ENCODE results near the gene ABCC5. TPM values are rescaled to one million over a fixed set of nuclear protein-coding genes. Genes with fewer than 3 reads are reported as not detected.

ABCC5 gene
- total and polyA plus RNA-seq, 2 donors: 13.8 to 33.2 TPM

DNA sequence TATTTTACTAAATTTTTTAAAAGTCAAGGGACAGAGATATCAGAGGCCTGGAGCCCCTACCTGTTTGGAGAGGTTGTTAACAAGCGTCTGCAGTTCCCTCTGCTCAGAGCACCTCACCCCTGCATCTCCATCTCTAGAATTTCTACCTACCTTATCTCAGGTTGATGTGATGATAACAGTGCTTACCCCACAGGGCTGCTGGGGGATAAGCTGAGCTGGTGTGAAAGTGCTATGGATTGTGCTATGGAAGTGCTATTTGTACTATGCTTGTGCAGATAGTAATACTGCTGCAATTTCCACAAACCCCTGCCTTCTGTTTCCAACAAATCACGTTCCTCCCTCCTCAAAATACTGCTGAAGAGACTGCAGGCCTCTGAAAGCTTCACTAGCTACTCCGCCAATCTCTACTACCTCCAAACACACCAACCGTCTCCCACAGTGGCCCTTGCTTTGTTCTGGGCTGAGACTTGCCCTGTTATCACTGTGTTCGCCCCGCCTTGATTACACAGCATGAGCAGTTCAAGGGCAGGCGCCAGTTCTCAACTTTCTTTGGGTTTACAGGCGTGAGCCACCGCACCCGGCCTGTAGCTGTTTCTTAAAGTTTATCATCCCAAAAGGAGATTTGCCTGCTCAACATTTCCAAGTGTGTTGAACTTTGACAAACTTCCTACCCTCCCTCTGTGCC lies 104.6 kb downstream of the ABCC5 start:
- Histone ChIP-seq H3K4me1 (ENCODE audit: control insufficient read depth in 2 of 2, insufficient read depth in 2 of 2, low read length in 2 of 2) (no peaks in the 10 kb centered on the region), H3K27me3 (ENCODE audit: control insufficient read depth in 2 of 2, insufficient read depth in 1 of 2, low read length in 1 of 2) (peaks cover 0 to 6% of the 10 kb centered on the region in 2 donors), H3K27ac (ENCODE audit: low read depth in 1 of 2, low read length in 1 of 2) (no peak overlapping the region), H3K36me3 (ENCODE audit: control insufficient read depth in 2 of 2, insufficient read depth in 2 of 2, low read length in 1 of 2) (no peaks in the 10 kb centered on the region), H3K9me3 (ENCODE audit: control insufficient read depth in 2 of 2, insufficient read depth in 1 of 2, low read length in 1 of 2) (no peaks in the 10 kb centered on the region), H3K4me3 (ENCODE audit: low read length in 2 of 2) (no peak overlapping the region)
- WGBS: 96% methylated on average over 10 of the region's 10 CpGs
- DNase-seq (ENCODE audit: low read depth in 6 of 9, low spot score in 9 of 9): no peak

DNA sequence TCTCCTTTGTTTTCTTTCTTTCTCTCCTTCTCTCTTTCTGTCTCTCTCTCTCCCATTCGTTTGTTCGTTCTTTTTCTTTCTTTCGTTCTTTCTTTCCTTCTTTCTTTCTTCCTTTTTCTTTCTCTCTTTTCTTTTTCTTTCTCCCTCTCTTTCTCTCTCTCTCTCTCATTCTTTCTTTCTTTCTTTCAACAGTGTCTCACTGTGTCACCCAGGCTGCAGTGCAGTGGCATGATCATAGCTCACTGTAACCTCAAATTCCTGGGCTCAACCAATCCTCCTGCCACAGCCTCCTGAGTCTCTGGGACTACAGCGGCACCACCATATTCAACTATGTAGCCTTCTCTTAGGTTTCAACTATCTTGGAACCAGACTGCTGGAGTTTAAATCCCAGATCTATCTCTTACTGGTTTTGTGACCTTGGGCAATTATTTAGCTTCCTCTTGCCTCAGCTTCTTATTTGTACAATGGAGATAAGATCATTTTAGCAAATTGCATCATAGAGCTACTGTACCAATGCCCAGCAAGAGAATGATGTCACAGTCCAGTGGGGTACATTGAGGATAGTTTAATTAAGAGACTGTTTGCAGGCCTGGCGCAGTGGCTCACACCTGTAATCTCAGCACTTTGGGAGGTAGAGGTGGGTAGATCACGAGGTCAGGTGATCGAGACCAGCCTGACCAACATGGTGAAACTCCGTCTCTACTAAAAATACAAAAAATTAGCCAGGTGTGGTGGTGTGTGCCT lies 105.7 kb downstream of the ABCC5 start:
- DNase-seq (ENCODE audit: low read depth in 6 of 9, low spot score in 9 of 9): no peak
- 86% methylated on average over 8 of the region's 8 CpGs for WGBS
- H3K27me3 ChIP-seq (ENCODE audit: control insufficient read depth in 2 of 2, insufficient read depth in 1 of 2, low read length in 1 of 2): peaks cover 0 to 8% of the 10 kb centered on the region in 2 donors

DNA sequence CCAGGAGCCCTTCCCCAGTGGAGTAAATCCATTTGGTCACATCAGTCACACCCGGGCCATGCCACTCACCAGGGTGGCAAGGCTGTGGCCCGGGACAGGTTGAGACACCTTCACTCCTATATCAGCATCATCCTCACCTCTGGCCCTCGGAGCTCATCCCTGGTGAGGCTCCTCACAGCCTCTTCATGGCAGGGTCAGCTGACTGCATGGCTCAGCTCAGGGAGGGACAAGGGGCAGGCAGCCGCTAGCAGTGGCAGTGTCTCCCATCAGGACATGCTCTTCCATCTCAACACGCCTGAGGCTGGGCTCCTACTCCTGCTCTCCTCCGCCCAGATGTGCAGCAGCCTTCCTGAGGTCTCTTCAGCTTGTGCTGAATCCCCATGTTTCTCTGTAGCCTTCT lies 106.6 kb downstream of the ABCC5 start:
- no peak for DNase-seq (ENCODE audit: low read depth in 6 of 9, low spot score in 9 of 9)
- WGBS: 88% methylated on average over 6 of the region's 6 CpGs
- no peak overlapping the region for H3K27ac ChIP-seq (ENCODE audit: low read depth in 1 of 2, low read length in 1 of 2)
- no peaks in the 10 kb centered on the region for H3K4me1 ChIP-seq (ENCODE audit: control insufficient read depth in 2 of 2, insufficient read depth in 2 of 2, low read length in 2 of 2)
- no peak overlapping the region for H3K4me3 ChIP-seq (ENCODE audit: low read length in 2 of 2)
- no peaks in the 10 kb centered on the region for H3K36me3 ChIP-seq (ENCODE audit: control insufficient read depth in 2 of 2, insufficient read depth in 2 of 2, low read length in 1 of 2)
- peaks cover 0 to 9% of the 10 kb centered on the region in 2 donors for H3K27me3 ChIP-seq (ENCODE audit: control insufficient read depth in 2 of 2, insufficient read depth in 1 of 2, low read length in 1 of 2)
- no peaks in the 10 kb centered on the region for H3K9me3 ChIP-seq (ENCODE audit: control insufficient read depth in 2 of 2, insufficient read depth in 1 of 2, low read length in 1 of 2)

More for the DNA sequence above, 105.7 kb downstream of the ABCC5 start:
- H3K9me3 ChIP-seq (ENCODE audit: control insufficient read depth in 2 of 2, insufficient read depth in 1 of 2, low read length in 1 of 2): no peaks in the 10 kb centered on the region
- H3K4me1 ChIP-seq (ENCODE audit: control insufficient read depth in 2 of 2, insufficient read depth in 2 of 2, low read length in 2 of 2): no peaks in the 10 kb centered on the region
- H3K4me3 ChIP-seq (ENCODE audit: low read length in 2 of 2): no peak overlapping the region
- no peaks in the 10 kb centered on the region for H3K36me3 ChIP-seq (ENCODE audit: control insufficient read depth in 2 of 2, insufficient read depth in 2 of 2, low read length in 1 of 2)
- no peak overlapping the region for H3K27ac ChIP-seq (ENCODE audit: low read depth in 1 of 2, low read length in 1 of 2)

DNA sequence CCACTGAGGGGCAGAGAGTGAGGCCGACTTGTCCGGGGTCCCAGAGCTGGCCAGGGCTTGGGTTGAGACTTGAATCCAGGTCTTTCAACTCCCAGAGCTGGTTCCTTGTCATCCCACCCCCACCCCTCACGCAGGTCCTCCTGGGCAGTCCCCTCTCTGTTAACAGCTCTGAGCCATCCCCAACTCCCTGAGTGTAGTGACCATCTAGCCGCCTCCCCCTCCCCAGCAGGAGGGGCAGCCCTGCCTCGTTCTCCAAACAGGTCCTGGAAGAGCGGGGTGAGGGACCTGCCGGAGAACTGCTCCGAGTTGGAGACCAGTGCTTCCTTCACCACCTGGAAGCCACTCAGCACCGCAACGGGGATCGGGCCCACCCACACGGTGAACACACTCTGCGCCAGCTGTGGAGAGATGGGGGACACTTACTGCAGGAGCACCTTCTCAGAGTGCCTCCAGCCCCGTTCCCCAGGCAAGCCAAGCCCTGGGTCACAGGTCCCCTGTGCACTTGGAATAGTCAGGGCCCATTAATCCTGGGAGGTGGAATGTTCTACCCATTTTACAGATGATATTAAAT lies 108.6 kb downstream of the ABCC5 start:
- Histone ChIP-seq H3K4me3 (ENCODE audit: low read length in 2 of 2) (no peak overlapping the region), H3K27ac (ENCODE audit: low read depth in 1 of 2, low read length in 1 of 2) (no peak overlapping the region), H3K27me3 (ENCODE audit: control insufficient read depth in 2 of 2, insufficient read depth in 1 of 2, low read length in 1 of 2) (peaks cover 0 to 15% of the 10 kb centered on the region in 2 donors), H3K36me3 (ENCODE audit: control insufficient read depth in 2 of 2, insufficient read depth in 2 of 2, low read length in 1 of 2) (no peaks in the 10 kb centered on the region), H3K9me3 (ENCODE audit: control insufficient read depth in 2 of 2, insufficient read depth in 1 of 2, low read length in 1 of 2) (no peaks in the 10 kb centered on the region), H3K4me1 (ENCODE audit: control insufficient read depth in 2 of 2, insufficient read depth in 2 of 2, low read length in 2 of 2) (no peaks in the 10 kb centered on the region)
- no peak for DNase-seq (ENCODE audit: low read depth in 6 of 9, low spot score in 9 of 9)
- WGBS: 93% methylated on average over 14 of the region's 14 CpGs

DNA sequence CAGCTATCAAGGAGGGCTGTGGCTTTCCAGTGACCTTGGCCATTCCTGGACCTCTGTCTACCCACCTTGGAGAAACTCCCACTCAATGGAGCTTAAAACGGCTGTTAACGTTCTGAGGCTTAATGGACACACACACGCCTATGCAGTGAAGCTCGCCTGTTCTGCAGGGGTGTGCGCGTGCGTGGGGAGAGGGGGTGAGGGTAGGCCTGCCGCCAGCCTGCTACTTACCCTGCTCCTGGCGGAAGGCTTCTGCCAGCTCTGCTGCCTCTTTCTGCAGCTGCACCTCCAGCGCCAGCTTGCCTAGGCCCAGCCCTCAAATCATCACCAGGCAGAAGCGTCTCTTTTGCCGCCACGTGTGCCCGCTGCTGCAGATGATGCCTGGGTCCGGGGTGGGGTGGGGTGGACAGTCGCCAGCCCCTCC lies 109.8 kb downstream of the ABCC5 start:
- Histone ChIP-seq H3K27me3 (ENCODE audit: control insufficient read depth in 2 of 2, insufficient read depth in 1 of 2, low read length in 1 of 2) (peaks cover 0 to 15% of the 10 kb centered on the region in 2 donors), H3K27ac (ENCODE audit: low read depth in 1 of 2, low read length in 1 of 2) (no peak overlapping the region), H3K4me1 (ENCODE audit: control insufficient read depth in 2 of 2, insufficient read depth in 2 of 2, low read length in 2 of 2) (no peaks in the 10 kb centered on the region), H3K4me3 (ENCODE audit: low read length in 2 of 2) (no peak overlapping the region), H3K9me3 (ENCODE audit: control insufficient read depth in 2 of 2, insufficient read depth in 1 of 2, low read length in 1 of 2) (no peaks in the 10 kb centered on the region), H3K36me3 (ENCODE audit: control insufficient read depth in 2 of 2, insufficient read depth in 2 of 2, low read length in 1 of 2) (no peaks in the 10 kb centered on the region)
- WGBS: 93% methylated on average over 16 of the region's 16 CpGs
- DNase-seq (ENCODE audit: low read depth in 6 of 9, low spot score in 9 of 9): no peak

DNA sequence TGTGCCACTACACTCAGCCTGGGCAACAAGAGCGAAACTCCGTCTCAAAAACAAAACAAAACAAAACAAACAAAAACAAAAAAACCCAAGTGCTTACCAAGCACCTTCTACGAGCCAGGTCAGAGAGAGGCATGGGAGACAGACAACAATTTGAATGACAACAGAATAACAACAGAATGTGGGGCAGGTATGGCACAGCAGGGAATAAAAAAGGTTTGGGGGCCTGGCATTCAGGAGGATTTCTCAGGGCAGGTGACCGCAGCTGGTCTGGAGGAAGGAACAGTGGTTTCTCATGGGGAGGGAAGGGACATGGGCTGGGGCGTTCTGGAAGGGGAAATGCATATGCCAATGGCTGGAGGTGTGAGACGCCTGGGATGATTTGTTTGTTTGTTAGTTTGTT lies 110.5 kb downstream of the ABCC5 start:
- peaks cover 0 to 15% of the 10 kb centered on the region in 2 donors for H3K27me3 ChIP-seq (ENCODE audit: control insufficient read depth in 2 of 2, insufficient read depth in 1 of 2, low read length in 1 of 2)
- no peak overlapping the region for H3K4me3 ChIP-seq (ENCODE audit: low read length in 2 of 2)
- WGBS: 65% methylated on average over 6 of the region's 6 CpGs
- no peaks in the 10 kb centered on the region for H3K9me3 ChIP-seq (ENCODE audit: control insufficient read depth in 2 of 2, insufficient read depth in 1 of 2, low read length in 1 of 2)
- H3K27ac ChIP-seq (ENCODE audit: low read depth in 1 of 2, low read length in 1 of 2): no peak overlapping the region
- DNase-seq (ENCODE audit: low read depth in 6 of 9, low spot score in 9 of 9): no peak
- no peaks in the 10 kb centered on the region for H3K36me3 ChIP-seq (ENCODE audit: control insufficient read depth in 2 of 2, insufficient read depth in 2 of 2, low read length in 1 of 2)
- no peaks in the 10 kb centered on the region for H3K4me1 ChIP-seq (ENCODE audit: control insufficient read depth in 2 of 2, insufficient read depth in 2 of 2, low read length in 2 of 2)

DNA sequence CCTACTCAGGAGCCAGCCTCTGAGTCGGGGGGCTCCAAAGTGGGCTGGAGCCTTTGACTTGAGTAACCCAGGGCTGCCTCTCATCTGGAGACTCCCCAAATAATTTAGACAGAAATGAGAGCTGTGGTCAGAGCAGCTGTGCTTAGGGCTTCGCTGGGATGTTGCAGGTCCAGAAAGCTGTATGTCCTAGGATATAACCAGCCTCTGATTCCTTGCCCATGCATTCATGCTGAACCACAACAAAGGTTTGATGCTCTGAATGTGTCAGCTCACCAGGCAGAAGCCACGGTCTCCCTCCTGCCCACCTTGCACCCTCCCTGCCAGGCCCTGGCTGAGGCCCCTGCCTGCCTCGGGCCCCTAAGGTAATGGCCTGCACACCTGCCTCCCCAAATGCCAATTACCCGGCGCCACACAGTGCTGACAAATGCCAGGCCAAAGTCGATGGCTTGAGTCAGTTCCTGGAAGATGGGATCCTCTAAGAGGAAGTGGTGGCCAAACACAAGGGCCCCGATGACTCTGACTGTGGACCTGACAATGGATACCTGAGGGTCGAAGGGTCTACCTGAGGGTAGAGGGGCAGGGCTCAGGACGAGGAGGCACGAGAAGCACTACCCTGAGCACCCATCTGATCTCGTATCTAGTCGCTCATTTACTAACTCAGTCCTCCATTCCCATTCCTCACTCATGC lies 111.3 kb downstream of the ABCC5 start:
- peaks cover 0 to 15% of the 10 kb centered on the region in 2 donors for H3K27me3 ChIP-seq (ENCODE audit: control insufficient read depth in 2 of 2, insufficient read depth in 1 of 2, low read length in 1 of 2)
- no peaks in the 10 kb centered on the region for H3K4me1 ChIP-seq (ENCODE audit: control insufficient read depth in 2 of 2, insufficient read depth in 2 of 2, low read length in 2 of 2)
- 88% methylated on average over 13 of the region's 13 CpGs for whole genome bisulfite sequencing
- no peak for DNase-seq (ENCODE audit: low read depth in 6 of 9, low spot score in 9 of 9)
- no peak overlapping the region for H3K27ac ChIP-seq (ENCODE audit: low read depth in 1 of 2, low read length in 1 of 2)
- H3K36me3 ChIP-seq (ENCODE audit: control insufficient read depth in 2 of 2, insufficient read depth in 2 of 2, low read length in 1 of 2): no peaks in the 10 kb centered on the region
- no peaks in the 10 kb centered on the region for H3K9me3 ChIP-seq (ENCODE audit: control insufficient read depth in 2 of 2, insufficient read depth in 1 of 2, low read length in 1 of 2)
- H3K4me3 ChIP-seq (ENCODE audit: low read length in 2 of 2): no peak overlapping the region

DNA sequence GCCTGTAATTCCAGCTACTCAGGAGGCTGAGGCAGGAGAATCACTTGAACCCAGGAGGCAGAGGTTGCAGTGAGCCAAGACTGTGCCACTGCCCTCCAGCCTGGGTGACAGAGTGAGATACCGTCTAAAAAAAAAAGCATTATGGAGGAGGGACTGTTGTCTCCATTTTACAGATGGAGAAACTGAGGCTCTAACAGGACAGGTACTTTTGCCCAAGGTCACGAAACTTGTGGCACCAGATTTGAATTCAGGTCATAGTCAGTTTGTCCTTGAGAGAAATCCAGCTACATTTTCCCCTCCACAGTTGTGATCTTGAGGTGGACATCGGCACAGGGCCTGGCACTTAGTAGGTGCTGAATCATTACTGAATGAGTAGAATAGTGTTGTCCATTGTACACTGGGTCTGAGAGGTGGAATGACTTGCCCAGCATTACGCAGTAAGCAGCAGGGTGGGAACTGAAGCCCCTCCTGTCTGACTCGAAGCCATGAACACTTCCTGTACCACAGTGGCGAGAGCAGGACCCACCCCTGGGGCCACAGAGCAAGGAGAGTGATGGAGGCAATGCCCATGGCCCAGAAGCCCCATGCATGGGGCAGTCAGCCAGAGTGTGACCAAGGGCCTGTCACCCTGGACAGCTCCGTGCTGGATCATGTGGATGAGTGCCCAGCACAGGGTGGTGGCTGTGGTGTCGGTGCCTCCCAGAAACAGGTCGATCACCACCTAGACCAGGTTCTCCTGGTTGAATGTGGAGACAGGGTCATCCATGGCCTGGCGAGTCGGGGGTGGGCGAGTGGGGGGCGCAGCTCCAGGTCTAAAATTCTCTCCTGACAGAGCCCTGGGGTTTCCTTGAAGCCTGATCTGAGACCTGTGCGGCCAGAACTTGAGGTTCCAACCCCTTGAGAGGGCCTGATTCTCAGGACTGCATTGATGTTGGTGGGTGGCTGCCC lies 112.6 kb downstream of the ABCC5 start:
- Histone ChIP-seq H3K9me3 (ENCODE audit: control insufficient read depth in 2 of 2, insufficient read depth in 1 of 2, low read length in 1 of 2) (no peaks in the 10 kb centered on the region), H3K27ac (ENCODE audit: low read depth in 1 of 2, low read length in 1 of 2) (no peak overlapping the region), H3K4me1 (ENCODE audit: control insufficient read depth in 2 of 2, insufficient read depth in 2 of 2, low read length in 2 of 2) (no peaks in the 10 kb centered on the region), H3K36me3 (ENCODE audit: control insufficient read depth in 2 of 2, insufficient read depth in 2 of 2, low read length in 1 of 2) (no peaks in the 10 kb centered on the region), H3K27me3 (ENCODE audit: control insufficient read depth in 2 of 2, insufficient read depth in 1 of 2, low read length in 1 of 2) (peaks cover 0 to 11% of the 10 kb centered on the region in 2 donors), H3K4me3 (ENCODE audit: low read length in 2 of 2) (no peak overlapping the region)
- WGBS: 87% methylated on average over 14 of the region's 14 CpGs
- DNase-seq (ENCODE audit: low read depth in 6 of 9, low spot score in 9 of 9): no peak

All from thymus (tissue), 11 donors.